Ascending aorta (tissue), 2 donors: ENCODE data around the gene SNAP47. TPM values are rescaled to one million over a fixed set of nuclear protein-coding genes. Genes with fewer than 3 reads are reported as not detected.

Experiments used
- DNase-seq, 2 donors: peaks; one replicate each; pipeline ENCODE4 v3.0.0-alpha.2; 2019; ENCODE audit warnings: low spot score in 2 of 2
- H3K27ac ChIP-seq, 2 donors: fragments of 200-600 bp; sonication (generic); one replicate each; pipeline ENCODE4 v1.5.1; 2016 to 2017; ENCODE audit warnings: mild to moderate bottlenecking in 1 of 2
- H3K27me3 ChIP-seq: fragments of 200-600 bp; sonication (generic); one replicate; pipeline ENCODE4 v1.5.1; 2017
- H3K36me3 ChIP-seq, 2 donors: fragments of 200-600 bp; sonication (generic); one replicate each; pipeline ENCODE4 v1.5.1; 2016
- H3K4me1 ChIP-seq, 2 donors: fragments of 200-600 bp; sonication (generic); one replicate each; pipeline ENCODE4 v1.5.1; 2016 to 2017; ENCODE audit warnings: mild to moderate bottlenecking in 1 of 2
- H3K4me3 ChIP-seq, 2 donors: fragments of 200-600 bp; sonication (generic); one replicate each; pipeline ENCODE4 v1.5.1; 2016 to 2017; ENCODE audit warnings: mild to moderate bottlenecking in 1 of 2
- H3K9me3 ChIP-seq, 2 donors: fragments of 200-600 bp; sonication (generic); one replicate each; pipeline ENCODE4 v1.5.1; 2016
- CTCF ChIP-seq, 3 experiments: fragments of 200-600 bp in 2 of 3; fragments of 450-650 bp in 1 of 3; sonication (generic) in 2 of 3; IDR thresholded peaks; one replicate each; pipeline ENCODE4 v1.5.1; 2016 to 2019; ENCODE audit warnings: antibody characterized with exemption in 3 of 3, mild to moderate bottlenecking in 1 of 3, moderate library complexity in 1 of 3
- intact Hi-C: fragments of 100-400 bp; cut with DNase I; formaldehyde crosslinking; loops from one replicate; pipeline ENCODE4 v1.15.1; 2023
- total RNA-seq: library from RNA; depleted of rRNA; stranded (reverse); fragments of >200 nt; gene quantifications from one replicate; pipeline ENCODE4 v1.1.0, GENCODE V29; 2016

Gene SNAP47
- total RNA-seq, 1 donor from 2014 or later: 54.0 TPM

- no peak overlapping the region for H3K27ac ChIP-seq
- intact Hi-C loops: no loop called here
- H3K9me3 ChIP-seq: peaks cover 0 to 16% of the 10 kb centered on the region in 2 donors
Observed at GRCh38 chr1:227712648-227713047, 22.6 kb upstream of the SNAP47 start.

DNA sequence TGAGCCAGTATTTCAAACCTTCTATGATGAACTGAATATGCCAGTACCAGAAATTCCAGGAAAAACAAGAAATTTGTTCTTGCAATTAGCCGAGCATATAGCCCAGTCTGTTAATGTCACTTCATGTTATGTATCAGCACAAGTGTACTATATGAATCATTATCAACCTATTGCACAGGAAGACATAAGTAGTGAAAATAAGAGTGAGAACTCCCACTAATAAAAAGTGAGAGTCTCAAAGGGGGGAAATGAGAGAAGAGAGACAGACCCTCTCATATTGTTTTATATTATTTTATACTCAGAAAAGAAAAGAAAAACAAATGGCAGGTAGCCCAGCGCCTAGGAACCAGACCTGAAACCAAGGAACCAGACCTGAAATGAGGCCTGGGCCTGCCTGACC is 16.3 kb upstream of the SNAP47 start:
- Histone ChIP-seq H3K36me3 (no peaks in the 10 kb centered on the region), H3K9me3 (peaks cover 12 to 15% of the 10 kb centered on the region in 2 donors), H3K4me3 (no peak overlapping the region), H3K4me1 (no peaks in the 10 kb centered on the region), H3K27ac (no peak overlapping the region), H3K27me3 (no peaks in the 10 kb centered on the region)
- no peak for DNase-seq
- TF ChIP-seq CTCF (IDR thresholded peaks at IDR 0.05): no peak
- intact Hi-C loops: no loop called here

More at GRCh38 chr1:227712648-227713047, 22.6 kb upstream of the SNAP47 start:
- no peaks in the 10 kb centered on the region for H3K36me3 ChIP-seq
- TF ChIP-seq CTCF (IDR thresholded peaks at IDR 0.05): no peak
- no peaks in the 10 kb centered on the region for H3K27me3 ChIP-seq
- DNase-seq: no peak
- H3K4me3 ChIP-seq: no peak overlapping the region
- no peaks in the 10 kb centered on the region for H3K4me1 ChIP-seq

DNA sequence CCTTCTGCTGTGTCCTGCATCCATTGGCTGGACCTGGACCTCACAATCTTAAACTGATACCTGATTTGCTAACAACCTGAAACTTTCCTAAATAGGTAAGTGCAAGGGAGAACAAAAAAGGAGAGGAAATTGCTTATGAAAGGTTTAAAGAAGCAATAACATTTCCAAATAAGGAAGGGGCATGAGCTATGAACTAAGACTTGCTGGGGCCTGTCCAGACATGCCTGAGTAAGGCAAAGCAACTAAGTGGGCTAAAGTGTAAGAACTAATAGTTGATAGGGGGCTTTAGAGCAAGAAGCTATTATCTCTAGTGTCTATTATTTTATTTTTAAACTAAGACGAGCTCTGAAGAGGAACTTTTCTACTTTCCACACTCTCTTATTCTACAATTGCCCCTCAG is 11.8 kb upstream of the SNAP47 start:
- Histone ChIP-seq H3K4me3 (no peak overlapping the region), H3K9me3 (peaks cover 3 to 12% of the 10 kb centered on the region in 2 donors), H3K27ac (no peak overlapping the region), H3K36me3 (no peaks in the 10 kb centered on the region), H3K4me1 (peaks cover 0 to 3% of the 10 kb centered on the region in 2 donors), H3K27me3 (no peaks in the 10 kb centered on the region)
- no peak for TF ChIP-seq CTCF (IDR thresholded peaks at IDR 0.05)
- intact Hi-C loops: no loop called here
- DNase-seq: no peak

DNA sequence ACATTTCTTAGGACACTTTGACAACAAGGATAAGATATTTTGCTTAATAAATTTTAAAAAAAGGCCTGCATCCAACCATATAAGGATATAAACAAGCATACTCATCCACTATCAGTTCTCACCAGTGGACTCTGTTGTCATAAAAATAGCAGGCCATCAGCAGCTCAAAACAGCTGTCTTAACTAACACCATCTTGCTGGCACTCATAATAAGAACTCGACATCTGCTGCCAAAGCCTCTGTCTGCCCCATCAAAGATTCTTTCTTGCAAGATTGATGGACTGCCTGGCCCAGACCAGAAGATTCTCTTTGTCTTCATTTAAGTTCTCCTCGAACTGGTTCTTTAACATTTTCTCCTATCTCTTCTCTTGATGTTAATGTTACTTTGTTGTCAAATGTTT is 10.2 kb upstream of the SNAP47 start:
- TF ChIP-seq CTCF (IDR thresholded peaks at IDR 0.05): no peak

GRCh38 chr1:227726318-227726717 is 8.9 kb upstream of the SNAP47 start:
- H3K27ac ChIP-seq: no peak overlapping the region
- no peak overlapping the region for H3K4me3 ChIP-seq
- TF ChIP-seq CTCF (IDR thresholded peaks at IDR 0.05): no peak
- H3K4me1 ChIP-seq: peaks cover 0 to 3% of the 10 kb centered on the region in 2 donors
- no peak for DNase-seq
- peaks cover under 1 to 4% of the 10 kb centered on the region in 2 donors for H3K9me3 ChIP-seq
- H3K27me3 ChIP-seq: no peaks in the 10 kb centered on the region
- H3K36me3 ChIP-seq: peaks cover 0 to 3% of the 10 kb centered on the region in 2 donors
- intact Hi-C loops: loop anchor here (5.0 kb wide), 1 partner anchor 1319 kb away; the partner anchor contains the start of gene PARP1

More for the DNA sequence above, 10.2 kb upstream of the SNAP47 start:
- no peaks in the 10 kb centered on the region for H3K36me3 ChIP-seq
- H3K4me3 ChIP-seq: no peak overlapping the region
- H3K4me1 ChIP-seq: peaks cover 0 to 3% of the 10 kb centered on the region in 2 donors
- H3K27me3 ChIP-seq: no peaks in the 10 kb centered on the region
- DNase-seq: no peak
- no peak overlapping the region for H3K27ac ChIP-seq
- peaks cover 3 to 4% of the 10 kb centered on the region in 2 donors for H3K9me3 ChIP-seq
- intact Hi-C loops: loop anchor here (5.0 kb wide), 1 partner anchor 1318 kb away; the partner anchor contains the start of gene PARP1
